Hindlimb muscle (tissue), 1 donor: ENCODE results near the gene PRMT7. TPM values are rescaled to one million over a fixed set of nuclear protein-coding genes. Genes with fewer than 3 reads are reported as not detected.

Experiments used
- DNase-seq: peaks from one replicate; pipeline ENCODE4 v3.0.0-alpha.2; 2013
- polyA plus RNA-seq: library from polyadenylated mRNA; unstranded; fragments of 120-200 nt; gene quantifications from one replicate; pipeline ENCODE4 v1.2.1, GENCODE V29; 2013; ENCODE audit not compliant: insufficient read length

The PRMT7 gene
- polyA plus RNA-seq, 1 donor: 51.8 TPM

GRCh38 chr16:68309799-68310198, 1.0 kb upstream of the PRMT7 start:
- no peak for DNase-seq

- DNase-seq: no peak
Measured at GRCh38 chr16:68310437-68310773, 414 bp upstream of the PRMT7 start.

GRCh38 chr16:68313116-68313515, 2.3 kb downstream of the PRMT7 start:
- no peak for DNase-seq

GRCh38 chr16:68319185-68319908, 8.5 kb downstream of the PRMT7 start:
- DNase-seq: no peak

- no peak for DNase-seq
Measured at GRCh38 chr16:68324336-68324735, 13.5 kb downstream of the PRMT7 start.

GRCh38 chr16:68324780-68325357, 14.1 kb downstream of the PRMT7 start:
- DNase-seq: no peak

- DNase-seq: peak; percentile 67
Measured at GRCh38 chr16:68328151-68328859, 17.5 kb downstream of the PRMT7 start.

- DNase-seq: no peak
Measured at GRCh38 chr16:68328860-68329390, 18.1 kb downstream of the PRMT7 start.

GRCh38 chr16:68331879-68332410, 21.1 kb downstream of the PRMT7 start:
- DNase-seq: no peak

GRCh38 chr16:68332411-68333121, 21.7 kb downstream of the PRMT7 start:
- DNase-seq: peak; percentile 38

GRCh38 chr16:68335175-68335574, 24.4 kb downstream of the PRMT7 start:
- DNase-seq: no peak

GRCh38 chr16:68338326-68339119, 27.7 kb downstream of the PRMT7 start:
- DNase-seq: no peak

GRCh38 chr16:68339214-68339613, 28.4 kb downstream of the PRMT7 start:
- no peak for DNase-seq

- no peak for DNase-seq
Measured at GRCh38 chr16:68342620-68343019, 31.8 kb downstream of the PRMT7 start.

- DNase-seq: no peak
Measured at GRCh38 chr16:68343137-68343536, 32.3 kb downstream of the PRMT7 start.

- no peak for DNase-seq
Measured at GRCh38 chr16:68344252-68344651, 33.4 kb downstream of the PRMT7 start.

- no peak for DNase-seq
Measured at GRCh38 chr16:68345351-68345810, 34.6 kb downstream of the PRMT7 start.

GRCh38 chr16:68345958-68346635, 35.3 kb downstream of the PRMT7 start:
- DNase-seq: no peak

- no peak for DNase-seq
Measured at GRCh38 chr16:68346892-68347480, 36.2 kb downstream of the PRMT7 start.

GRCh38 chr16:68347605-68348004, 36.8 kb downstream of the PRMT7 start:
- no peak for DNase-seq
